Right lobe of liver (tissue), 6 donors: ENCODE results near the gene IL17F. TPM values are rescaled to one million over a fixed set of nuclear protein-coding genes. Genes with fewer than 3 reads are reported as not detected.
A peak's percentile ranks its signal among the peaks of the same experiment; 100 is the strongest.

Experiments
- ATAC-seq, 4 donors: fragments of 200-7000 bp; cut with Tn5 transposase; one replicate each; pipeline ENCODE4 v1.9.1; 2020; ENCODE audit warnings: mild to moderate bottlenecking in 4 of 4, moderate library complexity in 4 of 4
- DNase-seq, 3 donors: peaks; one replicate each; pipeline ENCODE4 v3.0.0-alpha.2; 2020
- H3K27ac ChIP-seq, 3 donors: fragments of 200-600 bp; one replicate each; pipeline ENCODE4 v1.8.0; 2022
- H3K27me3 ChIP-seq, 2 donors: fragments of 200-600 bp; one replicate each; pipeline ENCODE4 v1.8.0; 2022
- H3K36me3 ChIP-seq, 4 donors: fragments of 200-600 bp; sonication (generic) in 1 of 4; one replicate each; pipeline versions ENCODE4 v1.5.1 to v1.8.0; 2017 to 2022; ENCODE audit warnings: control low read depth in 1 of 4
- H3K4me1 ChIP-seq, 4 donors: fragments of 200-600 bp; sonication (generic) in 1 of 4; one replicate each; pipeline versions ENCODE4 v1.5.1 to v1.8.0; 2017 to 2022; ENCODE audit warnings: control low read depth in 1 of 4
- H3K4me3 ChIP-seq, 3 donors: fragments of 200-600 bp; one replicate each; pipeline ENCODE4 v1.8.0; 2022
- H3K9me3 ChIP-seq, 4 donors: fragments of 200-600 bp; sonication (generic) in 1 of 4; one replicate each; pipeline versions ENCODE4 v1.5.1 to v1.8.0; 2017 to 2022; ENCODE audit warnings: control low read depth in 1 of 4
- CTCF ChIP-seq, 4 donors: fragments of 200-600 bp in 3 of 4; fragments of 450-650 bp in 1 of 4; IDR thresholded peaks; one replicate each; pipeline versions ENCODE4 v1.5.1 to v1.8.0; 2016 to 2022; ENCODE audit warnings: antibody characterized with exemption in 4 of 4, mild to moderate bottlenecking in 2 of 4
- POLR2A ChIP-seq: fragments of 450-650 bp; IDR thresholded peaks from one replicate; pipeline ENCODE4 v1.6.1; 2017; ENCODE audit warnings: antibody characterized with exemption, mild to moderate bottlenecking
- WGBS: methylation state at CpG from one replicate; pipeline ENCODE4 v1.1.6; 2018; ENCODE audit warnings: low coverage, low lambda C conversion rate; ENCODE audit not compliant: insufficient coverage; ENCODE audit errors: missing lambda C conversion rate; 5-methylcytosine and 5-hydroxymethylcytosine counted together
- intact Hi-C, 2 donors: fragments of 100-400 bp; cut with DNase I; formaldehyde crosslinking; loops; one replicate each; pipeline versions ENCODE4 v1.11.2 to v1.14.1; 2022
- total RNA-seq, 6 experiments: library from RNA; depleted of rRNA in 2 of 6; stranded (reverse); fragments of >200 nt in 2 of 6; fragmentation: NEBNext Ultra II Directional in 3 of 6; extraction: Animal tissue kit (Norgen Biotek cat#: 25700) in 3 of 6; gene quantifications; one replicate each; pipeline versions ENCODE4 v1.1.0 to v1.2.4, GENCODE V29; 2016 to 2023
- donor health status: DM: no; HTN: yes; CAD: no.
- donor health status: DM: no; HTN: no; CAD: no.
- donor health status: DM: no; HTN: no; CAD: no.
- donor health status: DM: no; HTN: yes; CAD: no.
- donor health status: DM: no; HTN: yes; CAD: no.

Gene IL17F
- total RNA-seq, 6 experiments from 2014 or later: not detected

GRCh38 chr6:52195886-52196285 lies 48.4 kb downstream of the IL17F start:
- 29% methylated on average over 2 of the region's 2 CpGs for WGBS
- no peaks in the 10 kb centered on the region for H3K9me3 ChIP-seq
- DNase-seq (no peak), ATAC-seq (no peak)
- TF ChIP-seq CTCF (IDR thresholded peaks at IDR 0.05): no peak
- TF ChIP-seq POLR2A: no peak
- H3K36me3 ChIP-seq: no peaks in the 10 kb centered on the region
- H3K4me1 ChIP-seq: no peaks in the 10 kb centered on the region
- H3K27ac ChIP-seq: no peak overlapping the region
- no peaks in the 10 kb centered on the region for H3K27me3 ChIP-seq
- H3K4me3 ChIP-seq: no peak overlapping the region
- intact Hi-C loops: no loop called here

GRCh38 chr6:52191824-52192223 lies 52.5 kb downstream of the IL17F start:
- H3K36me3 ChIP-seq: no peaks in the 10 kb centered on the region
- no peak overlapping the region for H3K27ac ChIP-seq
- ATAC-seq (peak; percentile 57 to 90 (median 80)), DNase-seq (no peak)
- H3K4me1 ChIP-seq: no peaks in the 10 kb centered on the region
- intact Hi-C loops: no loop called here
- TF ChIP-seq POLR2A (no peak), CTCF (IDR thresholded peaks at IDR 0.05) (no peak)
- 26% methylated on average over 3 of the region's 3 CpGs for WGBS
- H3K4me3 ChIP-seq: no peak overlapping the region
- no peaks in the 10 kb centered on the region for H3K27me3 ChIP-seq
- H3K9me3 ChIP-seq: no peaks in the 10 kb centered on the region

- H3K27ac ChIP-seq: no peak overlapping the region
- no peaks in the 10 kb centered on the region for H3K36me3 ChIP-seq
- no peaks in the 10 kb centered on the region for H3K27me3 ChIP-seq
- no peak overlapping the region for H3K4me3 ChIP-seq
- ATAC-seq: no peak
- no peaks in the 10 kb centered on the region for H3K9me3 ChIP-seq
- WGBS: 59% methylated on average over 3 of the region's 3 CpGs
- intact Hi-C loops: no loop called here
- DNase-seq: no peak
- no peaks in the 10 kb centered on the region for H3K4me1 ChIP-seq
- TF ChIP-seq POLR2A (no peak), CTCF (IDR thresholded peaks at IDR 0.05) (no peak)
These were observed 53.9 kb downstream of the IL17F start for GRCh38 chr6:52190409-52190808.

GRCh38 chr6:52189974-52190373 lies 54.3 kb downstream of the IL17F start:
- no peaks in the 10 kb centered on the region for H3K27me3 ChIP-seq
- TF ChIP-seq POLR2A (no peak), CTCF (IDR thresholded peaks at IDR 0.05) (no peak)
- H3K9me3 ChIP-seq: no peaks in the 10 kb centered on the region
- intact Hi-C loops: no loop called here
- no peak for ATAC-seq
- H3K4me1 ChIP-seq: no peaks in the 10 kb centered on the region
- DNase-seq: no peak
- no peak overlapping the region for H3K4me3 ChIP-seq
- H3K36me3 ChIP-seq: no peaks in the 10 kb centered on the region
- no peak overlapping the region for H3K27ac ChIP-seq
- WGBS: 77% methylated on average over 2 of the region's 2 CpGs

- WGBS: 79% methylated on average over 1 of the region's 1 CpG
- DNase-seq (no peak), ATAC-seq (no peak)
- TF ChIP-seq CTCF (IDR thresholded peaks at IDR 0.05) (no peak), POLR2A (no peak)
- H3K27ac ChIP-seq: no peak overlapping the region
- H3K4me1 ChIP-seq: no peaks in the 10 kb centered on the region
- no peaks in the 10 kb centered on the region for H3K27me3 ChIP-seq
- no peak overlapping the region for H3K4me3 ChIP-seq
- H3K9me3 ChIP-seq: no peaks in the 10 kb centered on the region
- intact Hi-C loops: no loop called here
- no peaks in the 10 kb centered on the region for H3K36me3 ChIP-seq
These were observed 57.2 kb downstream of the IL17F start for GRCh38 chr6:52187098-52187497.
